Activated CD4-positive, alpha-beta T cell treated with anti-CD3 and anti-CD28 coated beads, Interleukin-2, amount 50 U/mL, for 48 hours (primary cell): ENCODE data around the gene NHP2.
A peak's percentile ranks its signal among the peaks of the same experiment; 100 is the strongest.

Source experiments
- DNase-seq, 2 experiments: peaks; one replicate each; pipeline ENCODE4 v3.0.0-alpha.2; 2020

Gene NHP2

DNA sequence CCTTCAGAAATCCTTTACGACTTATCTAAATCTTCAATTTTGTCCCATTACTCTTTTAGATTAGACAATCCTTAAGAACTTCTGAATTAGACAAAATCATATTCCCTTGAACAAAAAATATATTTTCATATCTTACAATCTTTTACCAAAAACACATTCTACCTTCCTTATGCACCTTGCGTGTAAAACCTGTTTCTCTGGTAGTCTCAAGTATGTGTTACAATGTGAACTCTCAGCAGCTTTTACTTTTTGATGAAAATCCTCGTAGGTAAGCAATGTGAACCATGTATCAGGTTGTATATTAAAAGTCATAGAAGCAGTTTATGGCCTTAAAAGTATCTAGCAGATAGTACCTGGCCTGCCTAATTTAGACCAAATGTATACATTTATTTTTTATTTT is 20.8 kb upstream of the NHP2 start:
- DNase-seq: no peak

DNA sequence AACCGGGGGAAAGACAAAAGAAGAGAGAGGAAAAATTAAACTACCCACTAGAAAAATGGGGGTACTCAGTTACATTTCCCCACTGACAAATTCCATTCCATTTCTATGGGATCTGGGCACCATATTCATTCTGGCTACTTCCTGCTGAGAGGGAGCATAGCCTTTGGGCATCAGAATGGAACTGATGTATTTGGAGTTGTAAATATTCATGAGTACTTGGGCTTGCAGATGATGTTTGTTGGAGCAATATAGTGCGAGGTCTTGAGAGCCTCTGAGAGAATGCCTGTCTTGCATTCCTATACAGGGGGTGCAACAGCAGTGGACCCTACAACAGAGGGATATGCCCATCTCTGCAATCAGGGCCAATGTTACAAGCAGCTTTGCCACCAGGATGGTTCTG is 16.8 kb upstream of the NHP2 start:
- DNase-seq: no peak

- DNase-seq: no peak
These were observed 11.9 kb upstream of the NHP2 start for GRCh38 chr5:178165581-178165980.

DNA sequence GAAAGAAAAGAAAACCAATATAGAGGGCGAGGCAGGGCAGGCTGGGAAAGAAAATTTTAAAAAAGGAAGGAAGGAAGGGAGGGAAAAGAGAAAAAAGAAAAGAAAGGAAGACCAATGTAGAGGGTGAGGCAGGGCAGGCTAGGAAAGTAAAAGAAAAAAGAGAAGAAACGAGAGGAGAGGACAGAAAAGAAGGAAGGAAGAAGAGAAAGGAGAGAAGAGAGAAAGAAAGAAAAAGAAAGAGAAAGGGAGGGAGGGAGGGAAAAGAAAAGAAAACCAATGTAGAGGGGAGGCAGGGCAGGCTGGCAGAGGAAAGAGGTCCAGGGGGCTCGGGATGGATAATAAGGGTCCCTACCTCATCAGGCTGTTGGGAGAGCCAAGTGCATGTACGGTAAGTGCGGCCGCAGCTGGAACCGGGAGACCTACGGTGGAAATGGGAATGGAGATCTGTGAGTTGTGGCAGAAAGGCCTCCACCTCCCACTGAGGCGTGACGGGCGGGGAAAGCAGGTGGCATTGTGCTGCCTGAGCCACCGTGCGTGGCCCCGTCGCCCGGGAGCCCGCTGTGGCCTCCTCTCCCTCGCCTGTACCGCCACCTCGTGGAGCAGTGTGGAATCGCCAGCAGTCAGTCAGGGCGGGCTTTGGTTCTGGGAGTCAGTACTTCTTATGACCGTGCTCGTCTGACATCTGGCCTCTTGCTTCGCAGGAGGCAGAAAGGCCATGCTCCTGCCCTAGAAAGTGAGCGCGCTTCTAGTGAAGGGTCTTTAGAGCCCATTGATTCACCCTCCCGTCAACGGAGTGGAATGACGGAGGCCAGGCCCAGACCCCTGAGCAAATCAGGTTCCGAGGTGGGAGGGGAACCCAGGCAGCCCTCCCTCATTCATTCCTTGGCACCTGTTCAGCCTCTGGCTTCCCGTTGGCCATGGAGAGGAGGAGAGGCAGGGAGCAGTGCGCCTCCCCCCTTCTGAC is 10.4 kb upstream of the NHP2 start:
- peak; percentile 96 to 97 for DNase-seq

- DNase-seq: no peak
These were observed 8.8 kb upstream of the NHP2 start for GRCh38 chr5:178162481-178162880.

GRCh38 chr5:178160176-178160575 is 6.5 kb upstream of the NHP2 start:
- no peak for DNase-seq

GRCh38 chr5:178155065-178155464 is 1.4 kb upstream of the NHP2 start:
- no peak for DNase-seq

DNA sequence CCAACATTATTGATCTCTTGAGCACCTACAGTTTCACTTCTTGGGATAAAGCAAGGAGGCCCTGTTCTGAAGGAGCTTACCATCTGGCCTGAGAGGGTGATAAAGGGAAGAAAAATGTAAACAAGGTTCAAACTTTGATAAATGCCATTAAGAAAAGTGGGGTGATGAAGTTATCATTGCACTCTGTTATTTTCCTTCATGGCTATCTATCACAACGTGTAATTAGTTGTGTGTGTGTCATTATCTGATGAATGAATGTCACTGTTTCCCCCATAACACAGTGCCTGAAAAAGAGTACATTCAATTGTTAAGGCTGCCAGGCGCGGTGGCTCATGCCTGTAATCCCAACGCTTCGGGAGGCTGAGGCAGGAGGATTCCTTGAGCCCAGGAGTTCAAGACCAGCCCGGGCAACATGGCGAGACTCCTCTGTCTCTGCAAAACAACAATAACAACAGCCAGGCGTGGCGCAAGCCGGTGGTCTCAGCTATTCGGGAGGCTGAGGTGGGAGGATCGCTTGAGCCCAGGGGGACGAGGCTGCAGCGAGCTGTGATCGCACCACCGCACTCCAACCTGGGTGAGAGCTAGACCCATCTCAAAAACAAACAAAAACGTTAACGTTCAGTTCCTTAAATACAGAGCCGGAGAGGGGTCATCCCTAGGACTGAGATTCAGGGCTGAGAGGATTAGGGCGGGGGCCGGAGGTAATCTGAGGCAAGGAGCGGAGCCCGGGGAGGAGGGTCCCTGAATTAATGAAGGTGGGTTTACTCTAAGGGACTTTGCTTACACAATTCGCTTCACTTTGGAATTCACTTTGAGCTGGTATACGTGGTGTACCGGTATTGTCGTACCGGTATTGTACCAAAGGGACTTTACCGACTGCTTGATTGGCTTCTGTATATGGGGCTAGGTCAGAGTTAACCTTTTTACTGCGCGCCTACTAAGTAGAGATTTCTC is 917 bp downstream of the NHP2 start:
- no peak for DNase-seq

GRCh38 chr5:178150977-178151734 is 2.5 kb downstream of the NHP2 start:
- no peak for DNase-seq

GRCh38 chr5:178149199-178149932 is 4.3 kb downstream of the NHP2 start:
- peak in 1 of 2 experiments; percentile 44 for DNase-seq

- no peak for DNase-seq
These were observed 6.3 kb downstream of the NHP2 start for GRCh38 chr5:178147406-178147805.

- DNase-seq: peak; percentile 73 to 77
These were observed 7.5 kb downstream of the NHP2 start for GRCh38 chr5:178145965-178146820.

DNA sequence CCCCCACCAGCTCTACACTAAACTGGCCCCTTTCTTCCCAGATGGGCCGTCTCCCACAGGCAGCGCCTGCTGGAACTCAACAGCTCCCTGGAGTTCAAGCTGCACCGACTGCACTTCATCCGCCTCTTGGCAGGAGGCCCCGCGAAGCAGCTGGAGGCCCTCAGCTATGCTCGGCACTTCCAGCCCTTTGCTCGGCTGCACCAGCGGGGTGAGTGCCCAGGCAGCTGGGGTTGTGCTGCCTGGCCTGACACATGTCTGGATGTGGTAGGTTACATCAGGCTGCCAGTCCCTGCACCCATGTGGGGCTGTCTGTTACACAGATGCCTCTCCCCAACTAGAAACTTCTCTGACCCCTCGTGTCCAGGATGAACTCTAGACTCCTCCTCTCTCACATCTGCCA is 9.8 kb downstream of the NHP2 start:
- no peak for DNase-seq

GRCh38 chr5:178143246-178143645 is 10.4 kb downstream of the NHP2 start:
- DNase-seq: no peak

DNA sequence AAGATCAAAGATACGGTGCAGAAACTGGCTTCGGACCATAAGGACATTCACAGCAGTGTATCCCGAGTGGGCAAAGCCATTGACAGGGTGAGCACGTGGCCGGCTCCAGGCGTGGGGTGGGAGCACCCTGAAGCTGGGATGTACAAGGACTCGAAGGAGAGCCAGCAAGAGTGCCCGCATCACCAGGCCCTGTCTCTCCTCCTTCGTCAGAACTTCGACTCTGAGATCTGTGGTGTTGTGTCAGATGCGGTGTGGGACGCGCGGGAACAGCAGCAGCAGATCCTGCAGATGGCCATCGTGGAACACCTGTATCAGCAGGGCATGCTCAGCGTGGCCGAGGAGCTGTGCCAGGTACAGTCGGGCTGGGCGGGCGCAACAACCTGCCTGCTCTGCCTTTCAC is 11.0 kb downstream of the NHP2 start:
- no peak for DNase-seq

GRCh38 chr5:178141550-178141949 is 12.1 kb downstream of the NHP2 start:
- DNase-seq: no peak

- DNase-seq: no peak
These were observed 15.7 kb downstream of the NHP2 start for GRCh38 chr5:178137991-178138390.

DNA sequence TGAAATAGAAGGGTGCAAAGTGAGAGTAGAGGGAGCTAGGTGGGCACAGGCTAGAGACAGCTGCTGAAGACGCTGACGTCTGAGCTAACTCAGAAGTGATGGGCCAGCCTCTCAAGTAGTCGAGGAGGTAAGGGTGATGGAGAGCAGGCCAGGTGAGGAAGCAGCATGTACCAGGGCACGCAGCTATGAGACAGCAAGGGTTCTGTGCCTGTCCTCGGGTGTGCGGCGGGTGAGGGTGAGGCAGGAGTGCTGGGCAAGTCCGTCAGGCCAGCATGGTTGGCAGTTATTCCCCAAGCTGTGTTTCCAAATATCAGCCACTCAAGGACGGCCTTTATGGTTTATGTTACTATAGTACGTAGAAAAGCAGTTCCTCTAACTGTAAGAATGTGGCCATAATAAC is 16.7 kb downstream of the NHP2 start:
- DNase-seq: no peak

DNA sequence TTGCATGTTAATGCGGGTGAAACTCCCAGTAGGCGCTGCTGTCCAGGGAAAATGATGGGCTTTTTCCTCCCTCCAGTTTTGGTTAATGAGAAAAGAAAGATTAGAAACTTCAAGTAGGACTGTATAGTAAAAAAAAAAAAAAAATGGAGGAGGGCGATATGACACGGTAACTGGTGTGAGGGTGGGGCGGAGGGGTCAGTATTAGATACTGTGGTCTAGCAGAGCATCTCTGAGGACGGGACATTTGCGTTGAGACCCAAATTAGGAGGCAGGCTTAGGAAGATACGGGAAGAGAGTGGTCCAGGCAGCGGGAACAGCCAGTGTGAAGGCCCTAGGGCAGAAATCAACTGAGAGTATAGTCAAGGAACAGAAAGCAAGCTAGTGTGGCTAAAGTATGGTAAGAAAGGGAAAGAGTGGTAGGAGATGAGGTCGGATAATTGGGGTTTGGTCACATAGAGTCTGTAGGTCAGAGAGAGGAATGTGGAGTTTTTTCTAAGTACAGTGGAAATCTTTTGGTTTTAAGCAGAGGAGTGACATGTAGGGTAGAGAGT is 22.2 kb downstream of the NHP2 start:
- DNase-seq: no peak

DNA sequence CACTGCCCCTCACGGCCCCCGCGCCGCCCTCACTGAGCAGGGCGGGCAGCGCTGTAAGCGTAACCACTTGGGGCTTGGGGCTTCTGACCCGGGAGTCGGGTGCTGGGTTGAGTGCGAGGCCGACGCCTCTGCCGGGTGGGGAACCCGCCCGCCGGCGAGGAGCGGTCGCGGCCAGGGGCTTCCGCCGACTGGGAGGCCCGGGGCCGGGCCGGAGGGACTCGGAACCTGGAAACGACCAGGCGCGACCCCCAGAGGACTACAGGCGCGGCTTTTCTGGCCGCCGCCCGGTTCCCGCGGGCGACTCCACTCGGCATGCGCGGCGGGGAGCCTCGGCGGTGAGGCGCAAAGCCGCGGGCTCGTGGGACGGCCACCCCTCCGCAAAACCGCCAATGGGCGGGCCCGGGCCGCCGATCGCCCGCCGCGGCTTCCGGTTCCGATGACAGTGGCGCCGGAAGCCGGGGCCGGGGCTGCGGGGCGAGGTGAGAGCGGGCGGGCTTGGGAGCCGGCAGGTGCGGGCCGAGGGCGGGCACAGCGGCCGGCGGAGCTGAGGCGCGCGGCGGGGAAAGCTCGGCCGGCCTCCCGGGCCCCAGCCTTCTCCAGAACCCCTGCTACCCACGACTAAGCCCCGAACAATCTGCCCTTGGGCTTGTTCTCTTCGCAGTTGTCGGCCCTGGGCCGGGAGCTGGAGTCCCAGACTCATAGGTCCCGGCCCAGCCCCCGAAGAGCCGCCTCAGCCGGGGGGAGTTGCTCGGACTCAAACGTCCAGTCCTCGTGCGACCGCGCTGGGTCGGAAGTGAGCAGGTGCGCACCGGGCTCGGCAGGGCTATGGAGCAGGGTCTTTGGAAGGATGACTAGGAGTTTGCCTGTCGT is 22.9 kb downstream of the NHP2 start, which contains the start of gene RMND5B:
RMND5B (plus strand) TSS at position 439 of the 870 bp plus-strand sequence. CDS start 7,106 bp downstream, outside the sequence.
- peak; percentile 81 to 85 for DNase-seq
